Measurements from ENCODE around the gene GSTM4. TPM values are rescaled to one million over a fixed set of nuclear protein-coding genes. Genes with fewer than 3 reads are reported as not detected.

Gene GSTM4
- total and polyA plus RNA-seq, 2 experiments from 2014 or later = 12.8 to 12.9 TPM

- Histone ChIP-seq H2AFZ (no peak overlapping the region), H3K36me3 (ENCODE audit: insufficient read depth) (no peaks in the 10 kb centered on the region), H3K4me3 (no peak overlapping the region), H3K79me2 (replicated peaks; ENCODE audit: insufficient read depth) (no peaks in the 10 kb centered on the region), H3K27me3 (ENCODE audit: insufficient read depth) (no peaks in the 10 kb centered on the region), H3K9me2 (ENCODE audit: insufficient read depth) (no peaks in the 10 kb centered on the region), H4K20me1 (replicated peaks; ENCODE audit: insufficient read depth) (no peaks in the 10 kb centered on the region), H3F3A (replicated peaks; ENCODE audit: low read depth) (no peaks in the 10 kb centered on the region), H3K27ac (ENCODE audit: low read depth) (no peak overlapping the region), H3K4me2 (no peak overlapping the region), H3K4me1 (ENCODE audit: insufficient read depth) (no peaks in the 10 kb centered on the region)
- Mint-ChIP-seq H3K27me3 (ENCODE audit: insufficient read depth, low read depth, poor library complexity) (no peaks in the 10 kb centered on the region), H3K4me1 (no peaks in the 10 kb centered on the region), H3K27ac (no peak overlapping the region), H3K9me3 (no peaks in the 10 kb centered on the region), H3K4me3 (no peak overlapping the region), H3K36me3 (ENCODE audit: low read depth) (no peaks in the 10 kb centered on the region)
- ATAC-seq = no peak
- TF ChIP-seq STAT1 (IDR thresholded peaks at IDR 0.05; ENCODE audit: unreplicated experiment) (no peak), REST (IDR thresholded peaks at IDR 0.05; ENCODE audit: unreplicated experiment) (no peak), CREB1 (CRISPR knock-in tag; IDR thresholded peaks at IDR 0.05; ENCODE audit: low read depth) (no peak), POLR2AphosphoS5 (IDR thresholded peaks at IDR 0.05; ENCODE audit: low read depth) (no peak), ZNF462 (CRISPR knock-in tag; IDR thresholded peaks at IDR 0.05) (no peak), EZH2phosphoT487 (IDR thresholded peaks at IDR 0.05; ENCODE audit: unreplicated experiment) (no peak), EZH2 (IDR thresholded peaks at IDR 0.05; ENCODE audit: low read depth, unreplicated experiment) (no peak), ZNF114 (CRISPR knock-in tag; IDR thresholded peaks at IDR 0.05) (no peak), JUNB (IDR thresholded peaks at IDR 0.05; ENCODE audit: unreplicated experiment) (no peak), NANOG (IDR thresholded peaks at IDR 0.05; ENCODE audit: borderline replicate concordance) (no peak), CTCF (conservative IDR thresholded peaks at IDR 0.05; ENCODE audit: low read depth in 2 of 2) (no peak), ETS1 (IDR thresholded peaks at IDR 0.05) (no peak)
- DNase-seq (ENCODE audit: low spot score) = no peak
Measured at GRCh38 chr1:109677459-109677858, 21.6 kb downstream of the GSTM4 start.
